NCI-H2029 treated with DMSO at 0.1 percent for 48 hours (cell line): ENCODE data around the gene PRELID3B.
"Not testable (repeated sequence)": the region's sequence is repeated elsewhere in the genome, so short reads cannot be mapped to it uniquely, and the experiment has no call there.

ENCODE experiments used
- DNase-seq: peaks from one replicate; lab custom pipeline; 2025; lab: John Stamatoyannopoulos, UW

The PRELID3B gene

GRCh38 chr20:59026904-59027740, 15.5 kb downstream of the PRELID3B start:
- DNase-seq = no peak

- DNase-seq = no peak
Observed at GRCh38 chr20:59025511-59025910, 17.1 kb downstream of the PRELID3B start.

GRCh38 chr20:59025086-59025485, 17.5 kb downstream of the PRELID3B start:
- no peak for DNase-seq

GRCh38 chr20:59024111-59024530, 18.5 kb downstream of the PRELID3B start:
- DNase-seq = no peak

GRCh38 chr20:59023616-59024015, 19.0 kb downstream of the PRELID3B start:
- DNase-seq = no peak

GRCh38 chr20:59022754-59023153, 19.8 kb downstream of the PRELID3B start:
- no peak for DNase-seq

- DNase-seq = no peak
Observed at GRCh38 chr20:59020938-59021551, 21.5 kb downstream of the PRELID3B start.

GRCh38 chr20:59019217-59019616, 23.4 kb downstream of the PRELID3B start, which contains the start of gene TUBB1:
TUBB1 (plus strand) TSS chr20:59019429; CDS start chr20:59019523, 94 bp downstream.
- no peak for DNase-seq

- no peak for DNase-seq
Observed at GRCh38 chr20:59018817-59019216, 23.8 kb downstream of the PRELID3B start.

- DNase-seq = no peak
Observed at GRCh38 chr20:59017493-59018231, 24.9 kb downstream of the PRELID3B start.

- no peak for DNase-seq
Observed at GRCh38 chr20:59016795-59017492, 25.6 kb downstream of the PRELID3B start.

- DNase-seq = no peak
Observed at GRCh38 chr20:59015812-59016711, 26.5 kb downstream of the PRELID3B start.

- no peak for DNase-seq
Observed at GRCh38 chr20:59015411-59015810, 27.2 kb downstream of the PRELID3B start.

GRCh38 chr20:59014680-59015389, 27.8 kb downstream of the PRELID3B start:
- DNase-seq = no peak

GRCh38 chr20:59013959-59014608, 28.5 kb downstream of the PRELID3B start:
- DNase-seq = no peak

- DNase-seq = no peak
Observed at GRCh38 chr20:59013031-59013951, 29.3 kb downstream of the PRELID3B start.

GRCh38 chr20:59011874-59012157, 30.8 kb downstream of the PRELID3B start:
- DNase-seq = not testable (repeated sequence)

- no peak for DNase-seq
Observed at GRCh38 chr20:59010995-59011873, 31.4 kb downstream of the PRELID3B start.
